Right lobe of liver (tissue), 6 donors: Measurements from ENCODE around the gene DHRS13. TPM values are rescaled to one million over a fixed set of nuclear protein-coding genes. Genes with fewer than 3 reads are reported as not detected.

Experiments used
- ATAC-seq, 4 donors: fragments of 200-7000 bp; cut with Tn5 transposase; one replicate each; pipeline ENCODE4 v1.9.1; 2020; ENCODE audit warnings: mild to moderate bottlenecking in 4 of 4, moderate library complexity in 4 of 4
- DNase-seq, 3 donors: peaks; one replicate each; pipeline ENCODE4 v3.0.0-alpha.2; 2020
- H3K27ac ChIP-seq, 3 donors: fragments of 200-600 bp; one replicate each; pipeline ENCODE4 v1.8.0; 2022
- H3K27me3 ChIP-seq, 2 donors: fragments of 200-600 bp; one replicate each; pipeline ENCODE4 v1.8.0; 2022
- H3K36me3 ChIP-seq, 4 donors: fragments of 200-600 bp; sonication (generic) in 1 of 4; one replicate each; pipeline versions ENCODE4 v1.5.1 to v1.8.0; 2017 to 2022; ENCODE audit warnings: control low read depth in 1 of 4
- H3K4me1 ChIP-seq, 4 donors: fragments of 200-600 bp; sonication (generic) in 1 of 4; one replicate each; pipeline versions ENCODE4 v1.5.1 to v1.8.0; 2017 to 2022; ENCODE audit warnings: control low read depth in 1 of 4
- H3K4me3 ChIP-seq, 3 donors: fragments of 200-600 bp; one replicate each; pipeline ENCODE4 v1.8.0; 2022
- H3K9me3 ChIP-seq, 4 donors: fragments of 200-600 bp; sonication (generic) in 1 of 4; one replicate each; pipeline versions ENCODE4 v1.5.1 to v1.8.0; 2017 to 2022; ENCODE audit warnings: control low read depth in 1 of 4
- CTCF ChIP-seq, 4 donors: fragments of 200-600 bp in 3 of 4; fragments of 450-650 bp in 1 of 4; IDR thresholded peaks; one replicate each; pipeline versions ENCODE4 v1.5.1 to v1.8.0; 2016 to 2022; ENCODE audit warnings: antibody characterized with exemption in 4 of 4, mild to moderate bottlenecking in 2 of 4
- POLR2A ChIP-seq: fragments of 450-650 bp; IDR thresholded peaks from one replicate; pipeline ENCODE4 v1.6.1; 2017; ENCODE audit warnings: antibody characterized with exemption, mild to moderate bottlenecking
- WGBS: methylation state at CpG from one replicate; pipeline ENCODE4 v1.1.6; 2018; ENCODE audit warnings: low coverage, low lambda C conversion rate; ENCODE audit not compliant: insufficient coverage; ENCODE audit errors: missing lambda C conversion rate; 5-methylcytosine and 5-hydroxymethylcytosine counted together
- intact Hi-C, 2 donors: fragments of 100-400 bp; cut with DNase I; formaldehyde crosslinking; loops; one replicate each; pipeline versions ENCODE4 v1.11.2 to v1.14.1; 2022
- total RNA-seq, 6 experiments: library from RNA; depleted of rRNA in 2 of 6; stranded (reverse); fragments of >200 nt in 2 of 6; fragmentation: NEBNext Ultra II Directional in 3 of 6; extraction: Animal tissue kit (Norgen Biotek cat#: 25700) in 3 of 6; gene quantifications; one replicate each; pipeline versions ENCODE4 v1.1.0 to v1.2.4, GENCODE V29; 2016 to 2023
- donor health status: DM: no; HTN: yes; CAD: no.
- donor health status: DM: no; HTN: no; CAD: no.
- donor health status: DM: no; HTN: no; CAD: no.
- donor health status: DM: no; HTN: yes; CAD: no.
- donor health status: DM: no; HTN: yes; CAD: no.

Gene DHRS13
- total RNA-seq, 6 experiments from 2014 or later: 3.4 to 27.4 (median 8.8) TPM

GRCh38 chr17:28912938-28913333, 10.1 kb upstream of the DHRS13 start:
- Histone ChIP-seq H3K4me3 (no peak overlapping the region), H3K36me3 (peaks cover 0 to 92% (median 40%) of the 10 kb centered on the region in 4 donors), H3K9me3 (no peaks in the 10 kb centered on the region), H3K27me3 (no peaks in the 10 kb centered on the region), H3K27ac (peak overlapping the region in 1 of 3 donors; percentile 44), H3K4me1 (peaks cover 0 to 30% (median 9%) of the 10 kb centered on the region in 4 donors)
- TF ChIP-seq POLR2A: no peak
- TF ChIP-seq CTCF (IDR thresholded peaks at IDR 0.05): no peak
- DNase-seq: no peak
- 100% methylated on average over 2 of the region's 6 CpGs for WGBS
- intact Hi-C loops: loop anchor here (10.0 kb wide), 2 partner anchors 58 to 158 kb away; partner anchors contain the start of gene ERAL1 (in 1 of the 2)
- ATAC-seq: peak in 1 of 4 donors; percentile 12

- intact Hi-C loops: loop anchor here (10.0 kb wide), 2 partner anchors 58 to 158 kb away; partner anchors contain the start of gene ERAL1 (in 1 of the 2)
- DNase-seq (peak in 1 of 3 donors; percentile 57), ATAC-seq (peak; percentile 47 to 61 (median 52))
- no peaks in the 10 kb centered on the region for H3K27me3 ChIP-seq
- peak overlapping the region in 2 of 3 donors; percentile 40 to 44 for H3K27ac ChIP-seq
- no peak overlapping the region for H3K4me3 ChIP-seq
- peaks cover 0 to 30% (median 9%) of the 10 kb centered on the region in 4 donors for H3K4me1 ChIP-seq
- no peaks in the 10 kb centered on the region for H3K9me3 ChIP-seq
- WGBS: 26% methylated on average over 7 of the region's 20 CpGs
- peak; percentile 41 to 55 (median 48) for TF ChIP-seq CTCF (IDR thresholded peaks at IDR 0.05)
- no peak for TF ChIP-seq POLR2A
- peaks cover 0 to 86% (median 40%) of the 10 kb centered on the region in 4 donors for H3K36me3 ChIP-seq
These were observed 9.5 kb upstream of the DHRS13 start for GRCh38 chr17:28912281-28912937.

- no peak overlapping the region for H3K4me3 ChIP-seq
- H3K4me1 ChIP-seq: peaks cover 0 to 30% (median 9%) of the 10 kb centered on the region in 4 donors
- intact Hi-C loops: loop anchor here (10.0 kb wide), 2 partner anchors 57 to 157 kb away; partner anchors contain the start of gene ERAL1 (in 1 of the 2)
- H3K36me3 ChIP-seq: peaks cover 0 to 79% (median 34%) of the 10 kb centered on the region in 4 donors
- ATAC-seq (no peak), DNase-seq (no peak)
- no peaks in the 10 kb centered on the region for H3K9me3 ChIP-seq
- WGBS: 93% methylated on average over 5 of the region's 13 CpGs
- TF ChIP-seq CTCF (IDR thresholded peaks at IDR 0.05) (no peak), POLR2A (no peak)
- H3K27me3 ChIP-seq: no peaks in the 10 kb centered on the region
- peak overlapping the region in 2 of 3 donors; percentile 40 to 44 for H3K27ac ChIP-seq
These were observed 8.6 kb upstream of the DHRS13 start for GRCh38 chr17:28911411-28912045.

- no peaks in the 10 kb centered on the region for H3K27me3 ChIP-seq
- intact Hi-C loops: loop anchor here (10.0 kb wide), 2 partner anchors 56 to 156 kb away; partner anchors contain the start of gene ERAL1 (in 1 of the 2)
- no peak overlapping the region for H3K4me3 ChIP-seq
- TF ChIP-seq POLR2A (no peak), CTCF (IDR thresholded peaks at IDR 0.05) (no peak)
- ATAC-seq (no peak), DNase-seq (no peak)
- no peaks in the 10 kb centered on the region for H3K9me3 ChIP-seq
- H3K27ac ChIP-seq: no peak overlapping the region
- peaks cover 0 to 78% (median 31%) of the 10 kb centered on the region in 4 donors for H3K36me3 ChIP-seq
- WGBS: 100% methylated on average over 1 of the region's 1 CpG
- H3K4me1 ChIP-seq: peaks cover 0 to 30% (median 9%) of the 10 kb centered on the region in 4 donors
These were observed 7.7 kb upstream of the DHRS13 start for GRCh38 chr17:28910534-28910933.
